CD14-positive monocyte (primary cell): Measurements from ENCODE around the gene DDX20. TPM values are rescaled to one million over a fixed set of nuclear protein-coding genes. Genes with fewer than 3 reads are reported as not detected.
A peak's percentile ranks its signal among the peaks of the same experiment; 100 is the strongest.

ENCODE experiments used
- DNase-seq, 3 donors: peaks; one replicate each; pipeline ENCODE4 v3.0.0-alpha.2; 2011 to 2022
- H2AFZ ChIP-seq: 2 replicates; pipeline ENCODE4 v1.6.0; 2012; ENCODE audit warnings: mild to moderate bottlenecking, low read depth, low read length, inconsistent platforms; ENCODE audit not compliant: insufficient read depth, poor library complexity, severe bottlenecking
- H3K27ac ChIP-seq, 2 donors: 1 replicate in 1 of 2; 2 replicates in 1 of 2; pipeline ENCODE4 v1.5.1; 2012 to 2013; ENCODE audit warnings: low read length in 2 of 2, control low read depth in 1 of 2, inconsistent platforms in 1 of 2, low read depth in 1 of 2, mild to moderate bottlenecking in 1 of 2
- H3K27me3 ChIP-seq, 2 donors: one replicate each; pipeline versions ENCODE4 v1.6.0 to v1.6.1; 2011 to 2013; ENCODE audit warnings: low read length in 2 of 2; ENCODE audit not compliant: control insufficient read depth in 2 of 2, insufficient read depth in 2 of 2
- H3K36me3 ChIP-seq, 2 donors: replicated peaks in 1 of 2; 1 replicate in 1 of 2; 2 replicates in 1 of 2; pipeline versions ENCODE4 v1.5.1 to v1.6.1; 2012 to 2013; ENCODE audit warnings: low read length in 2 of 2, control low read depth in 1 of 2, inconsistent platforms in 1 of 2, mild to moderate bottlenecking in 1 of 2; ENCODE audit not compliant: insufficient read depth in 2 of 2, control insufficient read depth in 1 of 2
- H3K4me1 ChIP-seq, 2 donors: 1 replicate in 1 of 2; 2 replicates in 1 of 2; pipeline versions ENCODE4 v1.5.1 to v1.6.1; 2012 to 2013; ENCODE audit warnings: low read length in 2 of 2, control low read depth in 1 of 2, inconsistent platforms in 1 of 2, mild to moderate bottlenecking in 1 of 2, moderate library complexity in 1 of 2; ENCODE audit not compliant: insufficient read depth in 2 of 2, control insufficient read depth in 1 of 2
- H3K4me2 ChIP-seq: replicated peaks from 2 replicates; pipeline ENCODE3; 2012; ENCODE audit warnings: low read length, moderate library complexity, mild to moderate bottlenecking; ENCODE audit not compliant: poor library complexity, severe bottlenecking; ENCODE audit errors: extremely low read depth
- H3K4me3 ChIP-seq, 3 experiments: fragments of 200-600 bp in 1 of 3; sonication (generic) in 1 of 3; replicated peaks in 1 of 3; 1 replicate in 2 of 3; 2 replicates in 1 of 3; pipeline ENCODE4 v1.5.1; 2011 to 2013; ENCODE audit warnings: low read length in 3 of 3, mild to moderate bottlenecking in 3 of 3, control low read depth in 2 of 3, low read depth in 2 of 3, inconsistent platforms in 1 of 3, moderate library complexity in 1 of 3
- H3K79me2 ChIP-seq: 2 replicates; pipeline ENCODE4 v1.6.0; 2012; ENCODE audit warnings: mild to moderate bottlenecking, control low read depth, inconsistent platforms, low read length, moderate library complexity; ENCODE audit not compliant: insufficient read depth
- H3K9ac ChIP-seq: 2 replicates; pipeline ENCODE4 v1.6.0; 2017; ENCODE audit warnings: low read length, mild to moderate bottlenecking; ENCODE audit not compliant: insufficient read depth, poor library complexity, severe bottlenecking
- H3K9me3 ChIP-seq, 2 donors: replicated peaks in 1 of 2; 1 replicate in 1 of 2; 2 replicates in 1 of 2; pipeline versions ENCODE4 v1.5.1 to v1.6.1; 2012 to 2013; ENCODE audit warnings: low read length in 2 of 2, control low read depth in 1 of 2; ENCODE audit not compliant: control insufficient read depth in 1 of 2, insufficient read depth in 1 of 2
- H4K20me1 ChIP-seq: 2 replicates; pipeline ENCODE4 v1.6.0; 2012; ENCODE audit warnings: mild to moderate bottlenecking, low read length, control low read depth, moderate library complexity; ENCODE audit not compliant: insufficient read depth
- H3K27ac Mint-ChIP-seq, 7 donors: one replicate each; pipeline ENCODE4 v1.8.0; 2020; ENCODE audit warnings: mild to moderate bottlenecking in 7 of 7, mixed read lengths in 7 of 7, moderate library complexity in 6 of 7, inconsistent platforms in 2 of 7
- H3K27me3 Mint-ChIP-seq, 3 donors: one replicate each; pipeline ENCODE4 v1.8.0; 2021 to 2022; ENCODE audit warnings: low read depth in 3 of 3, mild to moderate bottlenecking in 3 of 3, mixed read lengths in 3 of 3, moderate library complexity in 3 of 3, inconsistent platforms in 1 of 3
- H3K36me3 Mint-ChIP-seq, 2 donors: one replicate each; pipeline ENCODE4 v1.8.0; 2020; ENCODE audit warnings: mixed read lengths in 2 of 2, inconsistent platforms in 1 of 2, mild to moderate bottlenecking in 1 of 2
- H3K4me1 Mint-ChIP-seq: one replicate; pipeline ENCODE4 v1.8.0; 2020; ENCODE audit warnings: mild to moderate bottlenecking, mixed read lengths
- H3K4me3 Mint-ChIP-seq, 2 donors: one replicate each; pipeline ENCODE4 v1.8.0; 2020; ENCODE audit warnings: mild to moderate bottlenecking in 2 of 2, mixed read lengths in 2 of 2, moderate library complexity in 1 of 2
- H3K9me3 Mint-ChIP-seq, 7 donors: one replicate each; pipeline ENCODE4 v1.8.0; 2020 to 2022; ENCODE audit warnings: mixed read lengths in 7 of 7, mild to moderate bottlenecking in 6 of 7, moderate library complexity in 6 of 7, inconsistent platforms in 2 of 7
- CTCF ChIP-seq: fragments of 200-600 bp; IDR thresholded peaks from one replicate; pipeline ENCODE4 v1.8.0; 2022; ENCODE audit warnings: antibody characterized with exemption, mild to moderate bottlenecking
- WGBS: methylation state at CpG from one replicate; pipeline ENCODE4 v1.1.5; 2013; ENCODE audit warnings: missing lambda C conversion rate; ENCODE audit not compliant: insufficient coverage; 5-methylcytosine and 5-hydroxymethylcytosine counted together
- intact Hi-C, 2 donors: fragments of 100-400 bp; cut with micrococcal nuclease; formaldehyde crosslinking; loops; one replicate each; pipeline versions ENCODE4 v1.15.0 to v1.15.1; 2023
- polyA plus RNA-seq, 3 donors: library from polyadenylated mRNA; depleted of rRNA in 1 of 3; unstranded in 2 of 3; stranded (reverse) in 1 of 3; fragments of 300-500 nt in 2 of 3; fragments of >200 nt in 1 of 3; fragmentation: Illumina TruSeq in 2 of 3; gene quantifications; 1 replicate in 2 of 3; 2 replicates in 1 of 3; pipeline ENCODE4 v1.2.3, GENCODE V29; 2012 to 2021

The DDX20 gene
- polyA plus RNA-seq, 3 donors, result 3.1 to 4.1 (median 4.0) TPM

DNA sequence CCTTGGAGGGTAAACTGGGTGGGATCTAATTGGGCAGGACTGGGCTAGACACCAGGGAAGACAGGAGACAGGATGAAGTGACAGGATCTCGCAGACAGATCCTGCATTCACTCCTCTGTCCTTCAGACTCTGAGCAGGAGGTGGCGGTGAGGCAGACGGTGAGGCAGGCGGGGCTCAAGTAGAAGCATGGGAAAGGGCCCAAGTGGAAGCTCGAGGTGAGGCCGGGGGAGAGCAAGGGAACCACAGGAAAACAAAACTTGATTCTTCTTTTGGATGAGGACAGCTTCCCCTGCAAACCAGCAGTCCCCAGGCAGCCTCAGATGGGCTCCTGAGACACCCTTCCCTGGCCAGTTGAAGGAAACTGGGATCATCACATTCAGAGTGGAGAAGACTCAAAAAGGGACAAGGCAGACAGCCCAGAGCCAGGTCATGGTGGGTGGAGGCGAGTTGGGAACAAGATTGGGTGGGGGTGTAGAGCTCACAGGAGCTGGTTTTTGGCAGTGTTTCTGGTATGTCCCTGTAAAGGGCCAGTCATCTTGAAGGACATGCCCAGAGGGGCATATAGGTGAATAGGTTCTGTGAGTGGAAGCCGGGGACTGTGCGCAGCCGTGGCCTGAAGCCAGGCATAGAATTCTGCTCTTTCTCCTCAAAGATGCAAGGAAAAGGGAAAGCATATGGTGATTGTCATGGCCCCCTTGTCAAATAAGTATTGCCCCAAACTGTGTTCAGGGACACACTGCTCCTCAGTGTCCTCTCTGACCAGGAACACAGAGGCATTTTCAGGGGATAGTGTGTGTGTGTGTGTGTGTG, 34.5 kb upstream of the DDX20 start:
- no peak overlapping the region for H3K4me2 ChIP-seq
- H3K9ac ChIP-seq, result no peak overlapping the region
- peaks cover 12 to 26% of the 10 kb centered on the region in 2 donors for H3K4me1 ChIP-seq
- H3K27ac ChIP-seq, result peak overlapping the region; percentile 3 to 63
- H4K20me1 ChIP-seq, result peaks cover 22% of the 10 kb centered on the region
- intact Hi-C loops, result no loop called here
- H3K9me3 Mint-ChIP-seq, result peaks cover 0 to 2% (median 0%) of the 10 kb centered on the region in 7 donors
- no peak overlapping the region for H2AFZ ChIP-seq
- H3K79me2 ChIP-seq, result no peaks in the 10 kb centered on the region
- peak overlapping the region in 1 of 2 donors; percentile 32 for H3K4me3 Mint-ChIP-seq
- 76% methylated on average over 5 of the region's 10 CpGs for WGBS
- peak overlapping the region; percentile 76 to 87 (median 86) for H3K27ac Mint-ChIP-seq
- peaks cover 0 to 12% of the 10 kb centered on the region in 2 donors for H3K36me3 ChIP-seq
- H3K27me3 Mint-ChIP-seq, result peaks cover 0 to 6% (median 1%) of the 10 kb centered on the region in 3 donors
- no peaks in the 10 kb centered on the region for H3K9me3 ChIP-seq
- DNase-seq, result no peak
- H3K27me3 ChIP-seq, result no peaks in the 10 kb centered on the region
- peaks cover 31% of the 10 kb centered on the region for H3K4me1 Mint-ChIP-seq
- peaks cover 10 to 16% of the 10 kb centered on the region in 2 donors for H3K36me3 Mint-ChIP-seq
- H3K4me3 ChIP-seq, result no peak overlapping the region
- TF ChIP-seq CTCF, result no peak

GRCh38 chr1:111723091-111723806, 32.5 kb upstream of the DDX20 start:
- no peak overlapping the region for H3K27ac ChIP-seq
- no peaks in the 10 kb centered on the region for H3K79me2 ChIP-seq
- no peak overlapping the region for H3K9ac ChIP-seq
- H4K20me1 ChIP-seq, result peaks cover 26% of the 10 kb centered on the region
- no peaks in the 10 kb centered on the region for H3K27me3 ChIP-seq
- H3K4me1 Mint-ChIP-seq, result peaks cover 31% of the 10 kb centered on the region
- peaks cover 12 to 26% of the 10 kb centered on the region in 2 donors for H3K4me1 ChIP-seq
- no peak for DNase-seq
- peaks cover 0 to 6% (median 1%) of the 10 kb centered on the region in 3 donors for H3K27me3 Mint-ChIP-seq
- intact Hi-C loops, result no loop called here
- no peak overlapping the region for H2AFZ ChIP-seq
- H3K36me3 ChIP-seq, result peaks cover 3 to 11% of the 10 kb centered on the region in 2 donors
- H3K4me2 ChIP-seq, result no peak overlapping the region
- peak overlapping the region in 2 of 7 donors; percentile 58 to 85 for H3K27ac Mint-ChIP-seq
- H3K9me3 Mint-ChIP-seq, result no peaks in the 10 kb centered on the region
- 92% methylated on average over 2 of the region's 7 CpGs for WGBS
- no peaks in the 10 kb centered on the region for H3K9me3 ChIP-seq
- no peak overlapping the region for H3K4me3 Mint-ChIP-seq
- no peak for TF ChIP-seq CTCF
- no peak overlapping the region for H3K4me3 ChIP-seq
- peaks cover 13 to 14% of the 10 kb centered on the region in 2 donors for H3K36me3 Mint-ChIP-seq
